GM18502 (cell line): Measurements from ENCODE around the gene UBXN1.
"Not testable (repeated sequence)": the region's sequence is repeated elsewhere in the genome, so short reads cannot be mapped to it uniquely, and the experiment has no call there.

Experiments
- ATAC-seq: cut with Tn5 transposase; IDR thresholded peaks from one replicate; pipeline ENCODE4 v1.9.1; 2021; ENCODE audit warnings: mild to moderate bottlenecking; ENCODE audit not compliant: unreplicated experiment, poor library complexity

UBXN1 gene

DNA sequence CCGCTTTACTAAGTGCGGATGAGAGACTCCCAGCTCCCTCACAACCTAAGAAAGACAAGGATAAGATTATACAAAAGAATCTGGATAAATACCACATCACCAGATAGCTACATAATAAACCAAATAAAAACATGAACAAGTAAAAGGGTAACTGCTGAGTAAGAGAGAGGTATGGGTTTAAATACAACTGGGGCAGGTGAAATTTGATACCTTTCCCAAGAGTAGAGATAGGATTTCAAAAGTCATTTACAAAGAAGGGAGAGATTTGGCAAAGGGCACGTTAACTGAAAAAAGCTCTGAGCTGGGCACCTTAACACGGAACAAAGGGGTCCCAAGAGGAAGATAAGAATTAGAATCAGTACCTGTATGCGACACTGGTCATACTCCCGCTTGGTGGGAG is 1.7 kb downstream of the UBXN1 start:
- ATAC-seq, result no peak

GRCh38 chr11:62676698-62677097 is 2.2 kb downstream of the UBXN1 start:
- ATAC-seq, result no peak

DNA sequence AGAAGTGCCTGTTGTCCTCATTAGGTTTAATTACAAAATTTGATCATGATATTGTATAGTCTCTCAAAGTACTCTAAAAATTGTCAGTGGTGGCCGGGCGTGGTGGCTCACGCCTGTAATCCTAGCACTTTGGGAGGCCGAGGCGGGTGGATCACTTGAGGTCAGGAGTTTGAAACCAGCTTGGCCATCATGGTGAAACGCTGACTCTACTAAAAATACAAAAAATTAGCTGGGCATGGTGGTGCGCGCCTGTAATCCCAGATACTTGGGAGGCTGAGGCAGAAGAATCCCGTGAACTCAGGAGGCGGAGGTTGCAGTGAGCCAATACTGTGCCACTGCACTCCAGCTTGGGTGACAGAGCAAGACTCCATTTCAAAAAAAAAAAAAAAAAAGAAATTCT is 3.5 kb downstream of the UBXN1 start:
- ATAC-seq, result not testable (repeated sequence)

DNA sequence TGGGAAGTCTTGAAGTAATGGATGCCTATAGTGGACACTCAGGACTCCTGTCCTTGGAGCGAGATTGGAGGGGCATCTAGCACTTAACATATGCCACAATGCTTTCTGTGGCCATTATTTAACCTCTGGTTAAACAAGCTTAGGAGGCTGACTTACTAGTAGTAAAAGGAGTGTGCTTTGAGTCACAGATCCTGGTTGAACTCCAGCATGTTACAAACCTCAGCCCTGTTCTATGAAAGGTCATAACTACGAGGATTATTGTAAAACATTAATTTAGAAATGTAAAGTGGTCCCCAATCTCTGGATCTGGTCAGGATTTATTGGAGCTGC is 5.7 kb downstream of the UBXN1 start:
- ATAC-seq, result no peak

- ATAC-seq, result peak; percentile 62
Observed at GRCh38 chr11:62671608-62672389, 7.1 kb downstream of the UBXN1 start, which contains the start of the genes LBHD1 and UQCC3. LBHD1 (minus strand) TSS chr11:62672267; CDS start chr11:62670031, 2,236 bp downstream. UQCC3 (plus strand) TSS chr11:62671673; CDS start chr11:62671746, 73 bp downstream.

GRCh38 chr11:62671236-62671607 is 7.7 kb downstream of the UBXN1 start:
- peak; percentile 21 for ATAC-seq

GRCh38 chr11:62669420-62670161 is 9.3 kb downstream of the UBXN1 start:
- no peak for ATAC-seq

DNA sequence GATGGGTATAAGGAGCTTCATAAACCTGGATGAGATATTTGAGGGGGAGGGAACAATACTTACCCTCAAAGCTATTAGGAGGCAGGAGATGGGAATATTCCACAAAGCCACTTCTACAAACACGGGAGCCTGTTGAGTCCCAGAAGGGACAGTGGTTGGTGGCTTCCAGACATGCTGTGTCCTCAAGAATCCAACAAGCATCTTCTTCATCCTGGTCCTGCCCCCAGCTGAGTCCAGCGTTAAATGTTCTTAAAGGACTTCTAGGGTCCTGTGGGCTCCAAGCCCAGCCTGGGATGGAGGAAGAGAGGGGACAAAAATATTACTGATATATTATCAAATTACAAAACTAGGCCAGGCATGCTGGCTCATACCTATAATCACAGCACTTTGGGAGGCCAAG is 11.4 kb downstream of the UBXN1 start:
- ATAC-seq, result no peak

GRCh38 chr11:62666259-62666926 is 12.5 kb downstream of the UBXN1 start:
- ATAC-seq, result no peak

- ATAC-seq, result peak; percentile 9
Observed at GRCh38 chr11:62665599-62666258, 13.1 kb downstream of the UBXN1 start.

DNA sequence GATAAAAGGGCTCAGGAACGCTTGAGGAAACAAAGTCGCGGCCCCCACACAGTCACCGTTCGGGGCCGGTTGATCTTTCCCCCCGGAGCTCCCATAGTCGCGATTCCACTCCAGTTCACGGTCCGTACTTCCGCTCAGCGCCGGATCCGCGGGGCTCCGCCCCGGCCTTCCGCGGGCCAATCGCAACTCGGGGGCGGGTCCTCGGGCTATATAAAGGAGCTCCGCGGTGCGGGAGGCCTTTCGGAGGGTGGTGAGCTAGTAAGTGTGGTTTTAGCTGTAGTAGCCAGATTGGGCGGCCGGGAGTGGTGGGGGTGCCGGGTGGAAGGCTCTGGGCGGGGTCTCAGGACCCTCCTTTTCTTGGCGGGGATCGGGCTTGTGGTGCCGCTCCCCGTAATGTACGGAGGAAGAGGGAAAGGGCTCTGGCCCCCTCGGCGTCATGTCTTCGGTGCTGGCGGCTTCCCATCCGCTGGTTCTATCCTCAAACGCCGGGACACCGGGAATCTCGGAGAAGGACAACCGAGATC is 13.7 kb downstream of the UBXN1 start, which contains the start of the genes C11orf98 and CSKMT:
TSS of gene C11orf98 (minus strand) at position 136 of the 524 bp plus-strand sequence. CDS start at position 95, 41 bp downstream.
TSS of gene CSKMT (plus strand) at position 238 of the 524 bp plus-strand sequence. CDS start 568 bp downstream, outside the sequence.
- peak; percentile 78 for ATAC-seq

- peak; percentile 34 for ATAC-seq
Observed at GRCh38 chr11:62664405-62665074, 14.3 kb downstream of the UBXN1 start.

DNA sequence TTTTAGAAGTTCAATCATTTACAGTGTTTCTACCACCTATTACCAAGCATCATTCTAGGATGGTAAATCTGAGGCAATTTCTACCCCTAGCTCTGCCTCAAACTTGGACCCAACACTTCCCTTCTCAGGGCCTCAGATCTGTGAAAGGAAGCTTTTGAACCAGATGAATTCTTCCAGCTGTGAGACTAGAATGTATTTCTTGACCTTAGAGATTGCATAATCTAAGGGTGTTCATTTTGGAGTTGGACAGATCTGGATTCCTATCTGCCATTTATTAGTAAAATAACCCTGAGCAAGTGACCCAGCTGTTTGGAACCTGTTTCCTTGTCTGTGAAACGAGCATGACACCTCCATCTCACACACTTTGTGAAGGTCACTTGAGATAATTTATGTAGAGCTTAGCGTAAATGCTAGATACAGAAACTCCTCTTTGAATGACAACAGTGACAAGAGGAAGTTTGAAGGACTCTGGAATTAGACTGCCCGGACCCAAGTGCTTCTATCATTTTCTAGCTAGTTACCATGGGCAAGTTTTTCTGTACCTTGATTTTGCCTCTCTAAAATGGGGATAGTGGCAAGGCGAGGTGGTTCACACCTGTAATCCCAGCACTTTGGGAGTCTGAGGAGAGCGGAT is 22.0 kb downstream of the UBXN1 start:
- no peak for ATAC-seq

DNA sequence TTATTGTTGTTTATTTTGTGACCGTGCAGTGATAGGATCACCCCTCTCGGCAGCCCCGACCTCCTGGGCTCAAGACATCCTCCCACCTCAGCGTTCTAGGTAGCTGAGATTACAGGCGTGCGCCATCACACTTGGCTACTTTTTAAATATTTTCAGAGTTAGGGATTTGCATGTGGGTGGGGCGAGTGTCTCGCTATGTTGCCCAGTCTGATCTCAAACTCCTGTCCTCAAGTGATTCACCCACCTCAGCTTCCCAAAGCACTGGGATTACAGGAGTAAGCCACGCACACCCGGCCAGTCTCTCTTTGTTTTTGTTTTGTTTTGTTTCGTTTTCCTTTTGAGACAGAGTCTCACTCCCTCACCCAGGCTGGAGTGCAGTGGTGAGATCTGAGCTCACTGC is 24.6 kb downstream of the UBXN1 start:
- no peak for ATAC-seq

- ATAC-seq, result no peak
Observed at GRCh38 chr11:62652161-62653006, 26.5 kb downstream of the UBXN1 start.

GRCh38 chr11:62650283-62650682 is 28.6 kb downstream of the UBXN1 start:
- not testable (repeated sequence) for ATAC-seq

- no peak for ATAC-seq
Observed at GRCh38 chr11:62649486-62649885, 29.4 kb downstream of the UBXN1 start.

- ATAC-seq, result no peak
Observed at GRCh38 chr11:62648967-62649364, 29.9 kb downstream of the UBXN1 start.
